DND-41 (cell line): ENCODE results near the gene PSENEN.

Experiments used
- ATAC-seq: fragments of 200-7000 bp; cut with Tn5 transposase; 3 replicates; pipeline ENCODE4 v1.9.1; 2021; ENCODE audit warnings: low read depth; ENCODE audit not compliant: insufficient read depth
- DNase-seq: peaks from one replicate; pipeline ENCODE4 v3.0.0-alpha.2; 2020
- H2AFZ ChIP-seq: 2 replicates; pipeline ENCODE4 v1.6.0; 2012; ENCODE audit warnings: low read depth, low read length
- H3K27ac ChIP-seq: 2 replicates; pipeline ENCODE4 v1.5.1; 2012; ENCODE audit warnings: low read length, inconsistent platforms
- H3K27me3 ChIP-seq: fragments of 200-600 bp; sonication (generic); 2 replicates; pipeline ENCODE4 v1.6.0; 2012; ENCODE audit warnings: low read length, mild to moderate bottlenecking, inconsistent platforms; ENCODE audit not compliant: insufficient read depth, poor library complexity
- H3K36me3 ChIP-seq: 2 replicates; pipeline ENCODE4 v1.5.1; 2012; ENCODE audit warnings: low read length, inconsistent platforms; ENCODE audit not compliant: insufficient read depth
- H3K4me1 ChIP-seq: 2 replicates; pipeline ENCODE4 v1.5.1; 2012; ENCODE audit warnings: mild to moderate bottlenecking, low read length; ENCODE audit not compliant: insufficient read depth
- H3K4me2 ChIP-seq: 2 replicates; pipeline ENCODE4 v1.6.0; 2012; ENCODE audit warnings: mild to moderate bottlenecking, moderate library complexity, low read length, inconsistent platforms; ENCODE audit not compliant: insufficient read depth
- H3K4me3 ChIP-seq, 2 experiments: fragments of 200-600 bp in 1 of 2; shearing (Covaris generic) in 1 of 2; 2 replicates each; pipeline ENCODE4 v1.5.1; 2012 to 2016; ENCODE audit warnings: inconsistent platforms in 2 of 2, low read length in 2 of 2, mild to moderate bottlenecking in 2 of 2, low read depth in 1 of 2, moderate library complexity in 1 of 2
- H3K79me2 ChIP-seq: 2 replicates; pipeline ENCODE4 v1.6.0; 2012; ENCODE audit warnings: low read length, inconsistent platforms; ENCODE audit not compliant: insufficient read depth
- H3K9ac ChIP-seq: 2 replicates; pipeline ENCODE4 v1.6.0; 2012; ENCODE audit warnings: low read depth, mild to moderate bottlenecking, inconsistent platforms, low read length, moderate library complexity
- H3K9me3 ChIP-seq: 2 replicates; pipeline ENCODE4 v1.5.1; 2012; ENCODE audit warnings: low read length, moderate library complexity, mild to moderate bottlenecking, inconsistent platforms; ENCODE audit not compliant: insufficient read depth, severe bottlenecking
- H4K20me1 ChIP-seq: 2 replicates; pipeline ENCODE4 v1.6.0; 2012; ENCODE audit warnings: low read length; ENCODE audit not compliant: insufficient read depth
- EZH2 ChIP-seq: IDR thresholded peaks from 3 replicates; pipeline ENCODE4 v1.6.1; 2012; ENCODE audit warnings: borderline replicate concordance, low read depth, mild to moderate bottlenecking, moderate library complexity, low read length, inconsistent platforms; ENCODE audit not compliant: severe bottlenecking
- TF ChIP-seq, protein P1 (sequence below): IDR thresholded peaks from 2 replicates; pipeline ENCODE4 v1.5.1; 2012; ENCODE audit warnings: borderline replicate concordance, low read length, moderate library complexity, mild to moderate bottlenecking; ENCODE audit not compliant: poor library complexity, severe bottlenecking; ENCODE audit errors: extremely low read depth

Gene PSENEN

DNA sequence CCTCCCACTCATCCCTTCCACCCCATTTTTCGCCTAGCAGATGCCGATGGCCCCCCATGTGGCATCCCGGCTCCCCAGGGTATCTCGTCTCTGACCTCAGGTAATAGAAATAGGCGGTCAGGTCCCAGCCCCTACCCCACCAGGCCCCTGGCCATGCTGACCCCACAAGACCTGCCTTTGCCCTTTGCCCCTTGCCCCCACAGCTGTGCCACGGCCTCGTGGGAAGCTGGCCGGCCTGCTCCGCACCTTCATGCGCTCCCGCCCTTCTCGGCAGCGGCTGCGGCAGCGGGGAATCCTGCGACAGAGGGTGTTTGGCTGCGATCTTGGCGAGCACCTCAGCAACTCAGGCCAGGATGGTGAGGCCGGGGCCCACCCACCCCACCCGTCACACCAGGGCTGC is 35.3 kb downstream of the PSENEN start:
- Histone ChIP-seq H3K79me2 (peaks cover 37% of the 10 kb centered on the region), H4K20me1 (peaks cover 47% of the 10 kb centered on the region), H3K36me3 (peaks cover 80% of the 10 kb centered on the region), H2AFZ (no peak overlapping the region), H3K9me3 (no peaks in the 10 kb centered on the region), H3K27ac (no peak overlapping the region), H3K9ac (no peak overlapping the region), H3K4me3 (no peak overlapping the region), H3K27me3 (no peaks in the 10 kb centered on the region), H3K4me2 (no peak overlapping the region), H3K4me1 (peaks cover 22% of the 10 kb centered on the region)
- no peak for DNase-seq
- no peak for TF ChIP-seq EZH2
- TF ChIP-seq, protein P1, sequence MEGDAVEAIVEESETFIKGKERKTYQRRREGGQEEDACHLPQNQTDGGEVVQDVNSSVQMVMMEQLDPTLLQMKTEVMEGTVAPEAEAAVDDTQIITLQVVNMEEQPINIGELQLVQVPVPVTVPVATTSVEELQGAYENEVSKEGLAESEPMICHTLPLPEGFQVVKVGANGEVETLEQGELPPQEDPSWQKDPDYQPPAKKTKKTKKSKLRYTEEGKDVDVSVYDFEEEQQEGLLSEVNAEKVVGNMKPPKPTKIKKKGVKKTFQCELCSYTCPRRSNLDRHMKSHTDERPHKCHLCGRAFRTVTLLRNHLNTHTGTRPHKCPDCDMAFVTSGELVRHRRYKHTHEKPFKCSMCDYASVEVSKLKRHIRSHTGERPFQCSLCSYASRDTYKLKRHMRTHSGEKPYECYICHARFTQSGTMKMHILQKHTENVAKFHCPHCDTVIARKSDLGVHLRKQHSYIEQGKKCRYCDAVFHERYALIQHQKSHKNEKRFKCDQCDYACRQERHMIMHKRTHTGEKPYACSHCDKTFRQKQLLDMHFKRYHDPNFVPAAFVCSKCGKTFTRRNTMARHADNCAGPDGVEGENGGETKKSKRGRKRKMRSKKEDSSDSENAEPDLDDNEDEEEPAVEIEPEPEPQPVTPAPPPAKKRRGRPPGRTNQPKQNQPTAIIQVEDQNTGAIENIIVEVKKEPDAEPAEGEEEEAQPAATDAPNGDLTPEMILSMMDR, result no peak
- ATAC-seq, result no peak

- peaks cover 88% of the 10 kb centered on the region for H3K36me3 ChIP-seq
- no peak overlapping the region for H3K9ac ChIP-seq
- peaks cover 27% of the 10 kb centered on the region for H3K79me2 ChIP-seq
- H3K27me3 ChIP-seq, result no peaks in the 10 kb centered on the region
- no peak overlapping the region for H3K4me2 ChIP-seq
- H4K20me1 ChIP-seq, result peaks cover 41% of the 10 kb centered on the region
- H3K4me1 ChIP-seq, result peaks cover 15% of the 10 kb centered on the region
- DNase-seq (no peak), ATAC-seq (no peak)
- H3K27ac ChIP-seq, result no peak overlapping the region
- TF ChIP-seq, protein P1, result no peak
- no peak for TF ChIP-seq EZH2
- no peaks in the 10 kb centered on the region for H3K9me3 ChIP-seq
- no peak overlapping the region for H3K4me3 ChIP-seq
- H2AFZ ChIP-seq, result no peak overlapping the region
Observed at GRCh38 chr19:35781650-35782049, 36.2 kb downstream of the PSENEN start.

GRCh38 chr19:35782589-35782988 is 37.1 kb downstream of the PSENEN start:
- Histone ChIP-seq H3K27me3 (no peaks in the 10 kb centered on the region), H2AFZ (no peak overlapping the region), H3K4me2 (no peak overlapping the region), H3K4me1 (peaks cover 5% of the 10 kb centered on the region; the same call in 1 of the 2 replicates), H4K20me1 (peaks cover 31% of the 10 kb centered on the region), H3K9ac (no peak overlapping the region), H3K36me3 (peaks cover 86% of the 10 kb centered on the region), H3K4me3 (no peak overlapping the region), H3K79me2 (peaks cover 18% of the 10 kb centered on the region), H3K9me3 (no peaks in the 10 kb centered on the region), H3K27ac (no peak overlapping the region)
- ATAC-seq, result no peak
- TF ChIP-seq, protein P1, result no peak
- TF ChIP-seq EZH2, result no peak
- no peak for DNase-seq
